Astrocyte of the hippocampus (primary cell): ENCODE data around the gene RALB.
A peak's percentile ranks its signal among the peaks of the same experiment; 100 is the strongest.
"Not testable (repeated sequence)": the region's sequence is repeated elsewhere in the genome, so short reads cannot be mapped to it uniquely, and the experiment has no call there.

Source experiments
- DNase-seq: peaks from one replicate; pipeline ENCODE4 v3.0.0; 2011; ENCODE audit warnings: low read depth, low spot score

RALB gene

GRCh38 chr2:120243211-120243610 is 9.4 kb upstream of the RALB start:
- peak; percentile 37 for DNase-seq

- DNase-seq: no peak
Observed at GRCh38 chr2:120243875-120244553, 8.6 kb upstream of the RALB start.

- DNase-seq: no peak
Observed at GRCh38 chr2:120244656-120245519, 7.8 kb upstream of the RALB start.

GRCh38 chr2:120245520-120246332 is 6.9 kb upstream of the RALB start:
- no peak for DNase-seq

GRCh38 chr2:120246546-120247300 is 5.9 kb upstream of the RALB start:
- no peak for DNase-seq

- no peak for DNase-seq
Observed at GRCh38 chr2:120247851-120248250, 4.8 kb upstream of the RALB start.

- DNase-seq: no peak
Observed at GRCh38 chr2:120250640-120251039, 2.0 kb upstream of the RALB start.

GRCh38 chr2:120251078-120251477 is 1.6 kb upstream of the RALB start:
- no peak for DNase-seq

GRCh38 chr2:120251880-120252224 is 800 bp upstream of the RALB start:
- DNase-seq: no peak

GRCh38 chr2:120253021-120253882 is 600 bp downstream of the RALB start:
- DNase-seq: peak; percentile 84

GRCh38 chr2:120254178-120254577 is 1.5 kb downstream of the RALB start:
- DNase-seq: no peak

- no peak for DNase-seq
Observed at GRCh38 chr2:120255071-120255470, 2.4 kb downstream of the RALB start.

- DNase-seq: no peak
Observed at GRCh38 chr2:120255986-120256650, 3.5 kb downstream of the RALB start.

GRCh38 chr2:120256651-120257000 is 4.0 kb downstream of the RALB start:
- DNase-seq: no peak

GRCh38 chr2:120257522-120257921 is 4.9 kb downstream of the RALB start:
- DNase-seq: no peak

GRCh38 chr2:120258196-120258595 is 5.5 kb downstream of the RALB start:
- no peak for DNase-seq

GRCh38 chr2:120259939-120260338 is 7.3 kb downstream of the RALB start:
- DNase-seq: not testable (repeated sequence)

GRCh38 chr2:120260736-120261135 is 8.1 kb downstream of the RALB start:
- DNase-seq: no peak

GRCh38 chr2:120261387-120262006 is 8.8 kb downstream of the RALB start:
- DNase-seq: no peak

GRCh38 chr2:120262150-120262549 is 9.5 kb downstream of the RALB start:
- no peak for DNase-seq
